ENCODE data around the gene POU6F2.

The POU6F2 gene

DNA sequence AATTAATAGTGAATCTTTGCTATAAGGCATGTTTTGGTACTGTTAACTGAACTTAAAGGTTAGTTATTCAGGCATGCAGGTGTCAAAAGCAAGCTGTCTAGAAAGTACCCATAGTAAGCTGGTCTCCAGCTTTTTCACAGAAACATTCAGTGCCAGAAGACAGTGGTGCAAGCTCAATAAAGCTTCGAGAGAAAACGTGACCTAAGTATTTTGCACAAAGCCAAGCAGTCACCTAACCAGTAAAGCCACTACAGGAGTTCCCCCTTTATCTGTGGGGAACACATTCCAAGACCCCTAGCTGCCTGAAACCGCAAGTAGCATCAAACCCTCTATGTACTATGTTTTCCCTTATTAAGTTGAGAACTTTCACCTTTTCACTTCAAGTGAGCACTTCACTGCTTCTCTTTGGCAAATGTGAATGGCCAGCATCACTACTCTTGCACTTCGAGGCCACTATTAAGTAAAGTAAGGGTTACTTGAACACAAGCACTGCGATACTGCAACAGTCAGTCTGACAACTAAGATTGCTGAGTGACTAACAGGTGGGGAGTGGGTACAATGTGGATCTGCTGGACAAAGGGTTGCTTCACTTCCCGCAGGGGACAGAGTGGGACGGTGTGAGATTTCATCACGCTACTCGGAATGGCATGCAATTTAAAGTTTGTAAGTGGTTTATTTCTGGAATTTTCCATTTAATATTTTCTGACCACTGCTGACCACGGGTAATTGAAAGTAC, 334.7 kb downstream of the POU6F2 start:
- TF ChIP-seq, protein P1, sequence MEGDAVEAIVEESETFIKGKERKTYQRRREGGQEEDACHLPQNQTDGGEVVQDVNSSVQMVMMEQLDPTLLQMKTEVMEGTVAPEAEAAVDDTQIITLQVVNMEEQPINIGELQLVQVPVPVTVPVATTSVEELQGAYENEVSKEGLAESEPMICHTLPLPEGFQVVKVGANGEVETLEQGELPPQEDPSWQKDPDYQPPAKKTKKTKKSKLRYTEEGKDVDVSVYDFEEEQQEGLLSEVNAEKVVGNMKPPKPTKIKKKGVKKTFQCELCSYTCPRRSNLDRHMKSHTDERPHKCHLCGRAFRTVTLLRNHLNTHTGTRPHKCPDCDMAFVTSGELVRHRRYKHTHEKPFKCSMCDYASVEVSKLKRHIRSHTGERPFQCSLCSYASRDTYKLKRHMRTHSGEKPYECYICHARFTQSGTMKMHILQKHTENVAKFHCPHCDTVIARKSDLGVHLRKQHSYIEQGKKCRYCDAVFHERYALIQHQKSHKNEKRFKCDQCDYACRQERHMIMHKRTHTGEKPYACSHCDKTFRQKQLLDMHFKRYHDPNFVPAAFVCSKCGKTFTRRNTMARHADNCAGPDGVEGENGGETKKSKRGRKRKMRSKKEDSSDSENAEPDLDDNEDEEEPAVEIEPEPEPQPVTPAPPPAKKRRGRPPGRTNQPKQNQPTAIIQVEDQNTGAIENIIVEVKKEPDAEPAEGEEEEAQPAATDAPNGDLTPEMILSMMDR (IDR thresholded peaks at IDR 0.05; ENCODE audit: poor library complexity, severe bottlenecking) = no peak
- ATAC-seq (ENCODE audit: low read depth) = no peak
- H3K27ac ChIP-seq (ENCODE audit: poor library complexity, severe bottlenecking) = no peak overlapping the region

DNA sequence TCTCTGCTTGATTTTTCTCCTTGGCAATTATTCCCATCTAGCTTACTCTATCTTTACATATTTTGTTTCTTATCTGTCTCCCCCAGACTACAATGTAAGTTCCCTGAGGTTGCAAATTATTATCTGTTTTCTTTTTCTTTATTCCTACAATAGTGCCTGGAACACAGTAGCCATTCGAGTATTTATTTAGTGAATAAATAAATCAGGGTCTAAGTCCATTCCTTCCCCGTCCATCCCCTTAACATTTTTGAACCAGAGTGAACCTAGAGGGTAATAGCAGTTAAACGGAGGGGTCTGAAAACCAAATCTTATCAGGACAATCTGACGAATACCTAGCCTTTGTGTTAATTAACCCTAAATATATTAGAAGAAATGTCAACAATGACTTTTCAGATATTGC, 335.7 kb downstream of the POU6F2 start:
- Histone ChIP-seq H3K36me3 (ENCODE audit: low read depth) (no peaks in the 10 kb centered on the region), H3K27me3 (ENCODE audit: insufficient read depth, poor library complexity, severe bottlenecking) (peaks cover 2% of the 10 kb centered on the region), H3K4me3 (ENCODE audit: severe bottlenecking) (no peak overlapping the region), H3K27ac (ENCODE audit: poor library complexity, severe bottlenecking) (no peak overlapping the region), H3K4me1 (ENCODE audit: insufficient read depth, poor library complexity, severe bottlenecking) (no peaks in the 10 kb centered on the region), H3K9me3 (ENCODE audit: severe bottlenecking) (no peaks in the 10 kb centered on the region)
- ATAC-seq (ENCODE audit: low read depth) (no peak), DNase-seq (ENCODE audit: low spot score) (no peak)
- TF ChIP-seq, protein P1 (IDR thresholded peaks at IDR 0.05; ENCODE audit: poor library complexity, severe bottlenecking) = no peak

More for the DNA sequence above, 334.7 kb downstream of the POU6F2 start:
- H3K27me3 ChIP-seq (ENCODE audit: insufficient read depth, poor library complexity, severe bottlenecking) = peaks cover 2% of the 10 kb centered on the region
- no peak for DNase-seq (ENCODE audit: low spot score)
- H3K36me3 ChIP-seq (ENCODE audit: low read depth) = no peaks in the 10 kb centered on the region
- no peak overlapping the region for H3K4me3 ChIP-seq (ENCODE audit: severe bottlenecking)
- H3K4me1 ChIP-seq (ENCODE audit: insufficient read depth, poor library complexity, severe bottlenecking) = no peaks in the 10 kb centered on the region
- no peaks in the 10 kb centered on the region for H3K9me3 ChIP-seq (ENCODE audit: severe bottlenecking)

DNA sequence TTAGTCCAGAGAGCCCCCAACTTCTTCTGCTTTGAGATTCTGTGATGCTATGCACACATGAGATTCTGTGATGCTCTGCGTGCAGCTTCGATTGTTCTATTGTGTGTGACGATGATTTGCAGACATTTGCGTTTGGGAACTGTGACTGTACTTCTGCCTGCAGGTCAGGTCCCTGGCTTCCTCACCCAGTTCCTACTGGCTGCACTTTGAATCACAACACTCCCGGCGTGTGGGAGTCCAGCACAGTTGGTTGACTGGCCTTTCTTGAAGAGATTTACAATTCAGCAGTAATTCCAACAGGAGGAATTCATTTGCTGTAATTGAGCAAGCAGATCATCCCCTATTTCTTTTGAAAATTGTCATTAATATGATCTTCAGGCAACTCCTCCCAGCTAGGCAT, 336.3 kb downstream of the POU6F2 start:
- Histone ChIP-seq H3K27me3 (ENCODE audit: insufficient read depth, poor library complexity, severe bottlenecking) (peaks cover 2% of the 10 kb centered on the region), H3K27ac (ENCODE audit: poor library complexity, severe bottlenecking) (no peak overlapping the region), H3K4me3 (ENCODE audit: severe bottlenecking) (no peak overlapping the region), H3K36me3 (ENCODE audit: low read depth) (no peaks in the 10 kb centered on the region), H3K4me1 (ENCODE audit: insufficient read depth, poor library complexity, severe bottlenecking) (no peaks in the 10 kb centered on the region), H3K9me3 (ENCODE audit: severe bottlenecking) (no peaks in the 10 kb centered on the region)
- TF ChIP-seq, protein P1 (IDR thresholded peaks at IDR 0.05; ENCODE audit: poor library complexity, severe bottlenecking) = no peak
- DNase-seq (ENCODE audit: low spot score) (no peak), ATAC-seq (ENCODE audit: low read depth) (no peak)

DNA sequence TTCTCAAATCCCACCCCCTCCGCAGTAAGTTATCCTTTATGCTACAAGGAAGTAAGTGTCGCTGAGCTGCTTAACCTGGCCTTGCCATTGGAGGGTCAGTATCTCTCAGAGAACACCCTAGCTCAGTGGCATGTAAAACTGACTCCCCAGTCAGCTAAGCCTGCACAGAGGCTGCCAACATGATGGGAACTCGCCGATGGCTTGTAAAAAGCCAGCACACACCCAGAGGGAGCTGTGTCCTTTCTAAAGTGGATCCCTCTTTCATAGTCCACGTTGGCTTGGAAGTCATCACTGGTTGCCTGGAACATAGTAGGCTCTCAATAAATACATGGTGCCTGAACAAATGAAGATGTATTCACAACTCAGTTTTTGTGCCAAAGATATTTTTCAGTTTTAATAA, 339.4 kb downstream of the POU6F2 start:
- no peak for ATAC-seq (ENCODE audit: low read depth)

DNA sequence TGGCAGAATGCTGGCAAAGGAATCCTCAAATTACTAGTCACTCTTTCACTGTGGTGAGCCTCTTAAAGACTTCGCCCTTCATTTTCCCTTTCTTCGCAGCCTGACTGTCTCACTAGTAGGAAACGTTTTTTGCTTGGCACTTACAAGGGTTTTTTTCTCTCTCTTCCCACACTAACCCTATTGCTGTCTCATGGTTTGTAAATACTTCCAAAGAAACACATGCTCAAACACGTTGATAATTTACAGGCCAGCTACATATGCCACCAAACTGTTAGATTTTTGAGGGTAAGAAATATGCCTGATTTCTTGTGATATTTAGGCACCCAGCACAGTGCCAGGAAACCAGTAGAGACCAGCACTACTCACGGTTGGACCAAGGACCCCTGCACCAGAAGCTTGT, 340.2 kb downstream of the POU6F2 start:
- DNase-seq (ENCODE audit: low spot score) = no peak
- TF ChIP-seq, protein P1 (IDR thresholded peaks at IDR 0.05; ENCODE audit: poor library complexity, severe bottlenecking) = no peak
- H3K4me3 ChIP-seq (ENCODE audit: severe bottlenecking) = no peak overlapping the region
- H3K36me3 ChIP-seq (ENCODE audit: low read depth) = no peaks in the 10 kb centered on the region
- H3K27ac ChIP-seq (ENCODE audit: poor library complexity, severe bottlenecking) = no peak overlapping the region
- H3K9me3 ChIP-seq (ENCODE audit: severe bottlenecking) = no peaks in the 10 kb centered on the region
- H3K4me1 ChIP-seq (ENCODE audit: insufficient read depth, poor library complexity, severe bottlenecking) = no peaks in the 10 kb centered on the region
- peaks cover 2% of the 10 kb centered on the region for H3K27me3 ChIP-seq (ENCODE audit: insufficient read depth, poor library complexity, severe bottlenecking)
- ATAC-seq (ENCODE audit: low read depth) = no peak

More for the DNA sequence above, 339.4 kb downstream of the POU6F2 start:
- TF ChIP-seq, protein P1 (IDR thresholded peaks at IDR 0.05; ENCODE audit: poor library complexity, severe bottlenecking) = no peak
- Histone ChIP-seq H3K4me3 (ENCODE audit: severe bottlenecking) (no peak overlapping the region), H3K27me3 (ENCODE audit: insufficient read depth, poor library complexity, severe bottlenecking) (peaks cover 2% of the 10 kb centered on the region), H3K27ac (ENCODE audit: poor library complexity, severe bottlenecking) (no peak overlapping the region), H3K9me3 (ENCODE audit: severe bottlenecking) (no peaks in the 10 kb centered on the region), H3K36me3 (ENCODE audit: low read depth) (no peaks in the 10 kb centered on the region), H3K4me1 (ENCODE audit: insufficient read depth, poor library complexity, severe bottlenecking) (no peaks in the 10 kb centered on the region)
- no peak for DNase-seq (ENCODE audit: low spot score)

Data from RWPE2 (cell line).